Hepatocyte (in vitro differentiated cells): ENCODE measurements around the gene LRRC39.

Source experiments
- EZH2 ChIP-seq: fragments of 200-600 bp; sonication (generic); IDR thresholded peaks from 2 replicates; pipeline ENCODE4 v1.6.1; 2016; ENCODE audit warnings: antibody characterized with exemption, mild to moderate bottlenecking, borderline replicate concordance
- EZH2phosphoT487 ChIP-seq: fragments of 200-600 bp; sonication (generic); IDR thresholded peaks from one replicate; pipeline ENCODE4 v1.6.1; 2018; ENCODE audit warnings: antibody characterized with exemption, mild to moderate bottlenecking, low read depth, moderate library complexity; ENCODE audit not compliant: unreplicated experiment, severe bottlenecking
- TF ChIP-seq, protein P1 (sequence below): fragments of 200-600 bp; sonication (generic); IDR thresholded peaks from 2 replicates; pipeline ENCODE4 v1.5.1; 2016; ENCODE audit warnings: antibody characterized with exemption, mild to moderate bottlenecking; ENCODE audit not compliant: poor library complexity

DNA sequence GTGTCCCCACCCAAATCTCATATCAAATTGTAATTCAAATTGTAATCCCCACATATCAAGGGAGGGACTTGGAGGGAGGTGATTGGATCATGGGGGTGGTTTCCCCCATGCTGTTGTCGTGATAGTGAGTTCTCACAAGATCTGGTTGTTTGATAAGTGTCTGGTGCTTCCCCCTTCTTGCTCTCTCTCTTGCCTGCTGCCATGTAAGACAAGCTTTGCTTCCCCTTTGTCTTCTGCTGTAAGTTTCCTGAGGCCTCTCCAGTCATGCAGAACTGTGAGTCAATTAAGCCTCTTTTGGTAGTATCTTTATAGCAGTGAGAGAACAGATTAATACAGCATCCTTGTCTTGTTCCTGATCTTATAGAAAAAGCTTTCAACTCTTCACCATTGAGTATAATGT lies 6.5 kb upstream of the LRRC39 start:
- TF ChIP-seq, protein P1, sequence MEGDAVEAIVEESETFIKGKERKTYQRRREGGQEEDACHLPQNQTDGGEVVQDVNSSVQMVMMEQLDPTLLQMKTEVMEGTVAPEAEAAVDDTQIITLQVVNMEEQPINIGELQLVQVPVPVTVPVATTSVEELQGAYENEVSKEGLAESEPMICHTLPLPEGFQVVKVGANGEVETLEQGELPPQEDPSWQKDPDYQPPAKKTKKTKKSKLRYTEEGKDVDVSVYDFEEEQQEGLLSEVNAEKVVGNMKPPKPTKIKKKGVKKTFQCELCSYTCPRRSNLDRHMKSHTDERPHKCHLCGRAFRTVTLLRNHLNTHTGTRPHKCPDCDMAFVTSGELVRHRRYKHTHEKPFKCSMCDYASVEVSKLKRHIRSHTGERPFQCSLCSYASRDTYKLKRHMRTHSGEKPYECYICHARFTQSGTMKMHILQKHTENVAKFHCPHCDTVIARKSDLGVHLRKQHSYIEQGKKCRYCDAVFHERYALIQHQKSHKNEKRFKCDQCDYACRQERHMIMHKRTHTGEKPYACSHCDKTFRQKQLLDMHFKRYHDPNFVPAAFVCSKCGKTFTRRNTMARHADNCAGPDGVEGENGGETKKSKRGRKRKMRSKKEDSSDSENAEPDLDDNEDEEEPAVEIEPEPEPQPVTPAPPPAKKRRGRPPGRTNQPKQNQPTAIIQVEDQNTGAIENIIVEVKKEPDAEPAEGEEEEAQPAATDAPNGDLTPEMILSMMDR = no peak
- TF ChIP-seq EZH2 = no peak
- TF ChIP-seq EZH2phosphoT487 = no peak
